ENCODE data around the gene HSPH1.
"Not testable (repeated sequence)": the region's sequence is repeated elsewhere in the genome, so short reads cannot be mapped to it uniquely, and the experiment has no call there.

The HSPH1 gene

GRCh38 chr13:31161557-31162150, at the start of gene HSPH1:
Gene HSPH1 (minus strand): TSS chr13:31161904. CDS start chr13:31161582, 322 bp downstream.
- peak; percentile 95 for DNase-seq

DNA sequence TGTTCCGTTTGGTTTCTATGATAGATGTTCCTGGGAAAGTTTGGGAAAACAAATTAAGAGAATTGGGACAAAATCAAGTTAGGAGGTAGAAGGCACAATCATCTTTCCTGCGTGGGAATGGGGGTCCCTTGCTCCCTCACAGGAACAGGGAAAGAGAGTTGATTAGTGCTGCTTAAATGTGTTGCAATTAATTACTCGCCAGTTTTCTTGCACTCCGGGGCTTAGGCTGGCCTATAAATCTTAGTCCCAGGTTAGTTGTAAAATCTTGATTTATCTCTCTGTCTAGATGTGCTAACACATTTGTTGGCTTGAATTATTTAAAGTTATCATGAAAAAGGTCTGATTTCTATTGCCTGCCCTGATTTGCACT, 48.1 kb upstream of the HSPH1 start:
- DNase-seq, result no peak

DNA sequence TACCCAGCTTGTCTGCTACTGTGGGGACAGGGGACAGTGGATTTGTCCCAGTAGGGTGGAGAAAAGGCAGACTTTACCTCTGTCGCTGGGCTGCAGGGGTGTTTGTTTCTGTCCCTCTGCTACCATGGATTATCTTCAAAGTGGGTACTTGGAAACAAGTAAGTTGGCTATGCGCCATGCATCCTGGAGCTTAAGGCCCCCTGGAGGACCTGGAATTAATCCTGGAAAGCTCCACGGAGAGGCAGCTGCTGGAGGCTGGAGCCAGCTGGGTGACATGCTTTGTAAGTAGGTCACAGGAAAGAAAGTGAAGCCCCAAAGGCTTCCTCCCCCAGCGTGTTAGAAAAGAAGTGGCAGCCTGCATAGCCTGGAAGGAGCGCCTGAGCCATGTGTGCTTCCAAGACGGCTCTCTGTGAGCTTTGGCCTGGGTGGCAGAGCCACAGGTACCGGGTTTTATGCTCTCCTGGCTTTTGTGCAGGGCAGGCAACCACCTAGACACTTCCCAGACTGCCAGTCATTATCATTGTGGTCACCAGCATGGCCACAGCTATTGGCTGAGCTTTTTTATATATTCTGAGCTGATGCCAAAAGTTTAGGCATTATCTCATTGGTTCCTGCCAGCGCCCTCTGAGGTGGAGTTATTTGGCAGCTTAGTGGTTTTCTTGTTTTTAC, 47.6 kb upstream of the HSPH1 start:
- no peak for DNase-seq

GRCh38 chr13:31208559-31209122, 46.9 kb upstream of the HSPH1 start:
- DNase-seq, result no peak

DNA sequence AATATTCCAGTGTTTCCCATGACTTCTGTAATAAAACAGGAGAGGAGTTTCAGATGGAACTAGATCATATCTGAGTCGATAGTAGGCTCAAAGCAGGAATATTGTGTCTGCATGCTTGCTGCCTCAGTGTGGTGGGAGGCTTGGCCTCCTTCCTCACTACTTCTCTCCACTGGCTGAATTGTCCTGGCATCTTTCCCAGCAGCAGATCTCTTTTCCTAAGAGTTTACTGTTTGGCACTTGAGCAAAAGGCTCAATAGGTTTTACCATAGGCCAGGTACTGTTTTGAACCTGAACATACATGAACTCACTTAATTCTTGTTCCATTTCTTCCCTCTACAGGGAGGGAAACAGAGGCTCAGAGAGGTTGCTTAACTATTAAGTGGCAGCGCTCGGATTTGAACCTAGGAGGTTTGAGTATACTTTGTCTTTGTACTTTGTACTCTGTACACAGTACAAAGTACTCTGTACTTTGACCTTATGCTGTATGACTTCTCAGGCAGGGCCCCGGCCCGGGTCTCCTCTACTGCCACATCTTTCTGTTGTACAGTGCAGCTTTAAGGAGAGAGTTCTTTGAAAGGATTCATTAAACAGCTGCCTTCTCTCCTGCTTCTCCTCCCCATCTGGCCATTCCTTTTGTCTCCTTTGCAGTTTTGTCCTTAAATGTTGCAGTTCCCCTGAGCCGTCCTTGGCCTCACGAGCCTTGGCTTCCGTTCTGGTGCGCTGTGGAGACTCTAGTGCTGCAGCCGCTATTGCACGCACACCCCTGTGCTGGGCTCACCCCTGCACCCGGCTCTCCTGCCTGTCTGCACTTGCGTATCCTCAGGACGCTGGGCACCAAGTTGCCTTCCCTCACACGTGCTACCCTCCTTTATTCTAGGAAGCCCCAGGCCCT, 46.2 kb upstream of the HSPH1 start:
- no peak for DNase-seq

- no peak for DNase-seq
These were observed 42.9 kb upstream of the HSPH1 start for GRCh38 chr13:31204592-31204991.

- DNase-seq, result no peak
These were observed 39.8 kb upstream of the HSPH1 start for GRCh38 chr13:31201341-31202031.

DNA sequence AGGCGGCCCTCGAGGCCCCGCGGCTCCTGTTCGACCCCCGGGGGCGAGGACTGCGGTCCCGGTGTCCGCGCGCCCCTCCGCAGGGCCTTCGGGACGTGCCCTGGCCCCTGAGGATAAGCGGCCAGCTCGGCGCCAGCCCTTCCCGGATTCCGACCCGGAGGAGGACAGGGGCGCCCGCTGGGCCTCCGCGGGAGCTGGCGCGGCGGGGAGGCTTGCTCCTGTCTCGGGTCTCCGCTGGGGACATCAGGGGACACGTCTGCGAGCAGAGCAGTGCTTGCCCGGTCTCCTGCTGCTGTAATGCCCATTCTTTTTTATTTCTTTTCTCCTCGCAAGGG, 38.9 kb upstream of the HSPH1 start:
- no peak for DNase-seq

GRCh38 chr13:31199849-31200636, 38.3 kb upstream of the HSPH1 start, which contains the start of gene B3GLCT:
Gene B3GLCT (plus strand): TSS chr13:31199975. CDS start chr13:31200085, 110 bp downstream.
- peak; percentile 37 for DNase-seq

- DNase-seq, result no peak
These were observed 37.8 kb upstream of the HSPH1 start for GRCh38 chr13:31199527-31199848.

DNA sequence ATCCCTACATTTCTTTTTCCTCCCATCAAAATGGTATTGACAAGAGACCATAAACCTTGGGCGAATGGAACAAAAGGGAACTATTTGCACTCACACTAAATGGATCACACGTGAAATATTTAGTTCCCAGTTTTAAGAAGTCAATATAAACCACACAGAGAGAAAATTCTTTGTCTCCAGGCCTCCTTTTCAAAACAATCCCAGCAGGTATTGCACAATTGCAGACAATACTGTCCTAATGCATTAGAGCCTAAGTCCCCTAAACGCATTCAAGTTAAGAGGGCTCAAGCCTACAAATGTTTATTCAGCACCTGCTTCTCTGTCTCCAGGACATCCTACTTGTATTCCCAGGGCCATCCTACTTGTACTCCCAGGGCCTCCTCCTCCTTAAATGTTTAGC, 36.8 kb upstream of the HSPH1 start:
- no peak for DNase-seq

GRCh38 chr13:31196992-31197391, 35.3 kb upstream of the HSPH1 start:
- no peak for DNase-seq

GRCh38 chr13:31195616-31196015, 33.9 kb upstream of the HSPH1 start:
- no peak for DNase-seq

- DNase-seq, result no peak
These were observed 30.6 kb upstream of the HSPH1 start for GRCh38 chr13:31192306-31192705.

- no peak for DNase-seq
These were observed 30.0 kb upstream of the HSPH1 start for GRCh38 chr13:31191748-31192147.

DNA sequence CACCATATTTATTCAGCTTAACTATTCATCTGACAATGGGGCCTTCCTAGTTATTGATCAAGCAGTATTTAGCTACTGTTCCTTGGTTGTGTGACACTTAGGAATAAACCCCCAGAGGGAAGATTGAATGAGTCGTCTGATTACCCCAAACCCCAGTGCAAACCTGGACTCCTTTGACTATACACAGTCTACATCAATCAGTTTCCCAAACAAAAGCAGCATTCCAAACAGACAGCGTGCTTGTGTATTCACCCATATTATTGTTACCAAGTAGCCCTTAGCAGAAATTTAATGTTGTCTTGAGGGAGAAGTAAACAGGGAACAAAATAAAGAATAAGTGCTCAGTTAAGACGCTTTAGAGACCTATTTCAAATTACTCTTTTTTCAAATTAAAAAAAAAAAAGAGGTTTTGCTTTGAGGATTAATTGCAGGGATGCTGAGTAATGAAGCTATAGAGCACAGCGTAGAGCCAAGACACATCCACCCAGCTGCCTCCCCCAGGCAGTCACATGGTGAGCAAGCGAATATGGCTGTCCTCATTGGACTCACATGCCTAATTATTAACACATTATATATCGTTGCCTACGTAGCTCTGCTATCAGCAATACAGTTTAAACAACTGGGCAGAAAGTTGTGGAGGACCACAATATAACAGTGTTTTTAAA, 23.4 kb upstream of the HSPH1 start:
- DNase-seq, result no peak

- no peak for DNase-seq
These were observed 22.7 kb upstream of the HSPH1 start for GRCh38 chr13:31184451-31184850.

- no peak for DNase-seq
These were observed 21.3 kb upstream of the HSPH1 start for GRCh38 chr13:31182987-31183386.

DNA sequence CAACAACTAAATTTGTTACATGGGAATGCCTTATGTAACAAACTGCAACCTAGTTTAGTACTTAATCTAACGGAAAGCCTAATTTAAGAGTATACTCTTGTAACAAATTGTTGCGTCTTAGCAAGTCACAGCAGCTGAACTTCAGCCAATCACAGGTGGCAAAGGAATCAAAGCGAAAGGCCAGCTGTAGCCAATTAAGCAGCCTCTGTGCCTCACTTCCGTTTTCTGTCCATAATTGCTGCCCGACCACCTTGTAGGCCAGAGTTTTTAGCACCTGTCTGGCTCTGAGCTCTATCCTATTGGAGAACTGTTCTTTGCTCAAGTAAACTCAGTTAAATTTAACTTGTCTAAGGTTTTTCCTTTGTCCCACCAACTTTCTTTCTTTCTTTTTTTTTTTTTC, 18.1 kb upstream of the HSPH1 start:
- no peak for DNase-seq

GRCh38 chr13:31179241-31179640, 17.5 kb upstream of the HSPH1 start:
- DNase-seq, result no peak

- not testable (repeated sequence) for DNase-seq
These were observed 16.2 kb upstream of the HSPH1 start for GRCh38 chr13:31177813-31178495.

Measured in NCI-H2227 treated with DMSO at 0.1 percent for 48 hours (cell line).